MM.1S (cell line): ENCODE measurements around the gene BORCS8.

Source experiments
- EZH2 ChIP-seq: fragments of 300-600 bp; sonication (generic); optimal IDR thresholded peaks from 2 replicates; pipeline ENCODE3; 2017; ENCODE audit warnings: low read depth, mild to moderate bottlenecking, antibody characterized with exemption, low read length, mixed read lengths
- EZH2phosphoT487 ChIP-seq: fragments of 300-600 bp; sonication (generic); IDR thresholded peaks from 2 replicates; pipeline ENCODE4 v1.6.1; 2018; ENCODE audit warnings: antibody characterized with exemption, low read length
- TF ChIP-seq, protein P1 (sequence below): fragments of 300-600 bp; sonication (generic); IDR thresholded peaks from 2 replicates; pipeline ENCODE4 v1.5.1; 2016; ENCODE audit warnings: antibody characterized with exemption, low read length, mixed read lengths

DNA sequence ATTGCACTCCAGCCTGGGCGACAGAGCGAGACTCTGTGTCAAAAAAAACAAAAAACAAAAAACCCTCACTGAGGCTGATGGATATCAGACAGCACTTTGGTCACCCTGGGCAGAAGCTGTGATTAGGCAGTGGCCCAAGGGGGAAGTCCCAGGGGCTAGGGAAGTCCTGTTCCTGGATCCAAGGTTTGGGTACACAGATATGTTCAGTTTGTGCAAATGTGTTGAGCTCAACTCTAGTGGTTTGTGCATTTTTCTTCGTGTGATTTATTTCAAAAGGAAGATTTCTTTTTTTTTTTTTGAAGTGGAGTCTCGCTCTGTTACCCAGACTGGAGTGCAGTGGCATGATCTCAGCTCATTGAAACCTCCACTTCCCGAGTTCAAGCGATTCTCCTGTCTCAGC is 34.1 kb downstream of the BORCS8 start:
- TF ChIP-seq, protein P1, sequence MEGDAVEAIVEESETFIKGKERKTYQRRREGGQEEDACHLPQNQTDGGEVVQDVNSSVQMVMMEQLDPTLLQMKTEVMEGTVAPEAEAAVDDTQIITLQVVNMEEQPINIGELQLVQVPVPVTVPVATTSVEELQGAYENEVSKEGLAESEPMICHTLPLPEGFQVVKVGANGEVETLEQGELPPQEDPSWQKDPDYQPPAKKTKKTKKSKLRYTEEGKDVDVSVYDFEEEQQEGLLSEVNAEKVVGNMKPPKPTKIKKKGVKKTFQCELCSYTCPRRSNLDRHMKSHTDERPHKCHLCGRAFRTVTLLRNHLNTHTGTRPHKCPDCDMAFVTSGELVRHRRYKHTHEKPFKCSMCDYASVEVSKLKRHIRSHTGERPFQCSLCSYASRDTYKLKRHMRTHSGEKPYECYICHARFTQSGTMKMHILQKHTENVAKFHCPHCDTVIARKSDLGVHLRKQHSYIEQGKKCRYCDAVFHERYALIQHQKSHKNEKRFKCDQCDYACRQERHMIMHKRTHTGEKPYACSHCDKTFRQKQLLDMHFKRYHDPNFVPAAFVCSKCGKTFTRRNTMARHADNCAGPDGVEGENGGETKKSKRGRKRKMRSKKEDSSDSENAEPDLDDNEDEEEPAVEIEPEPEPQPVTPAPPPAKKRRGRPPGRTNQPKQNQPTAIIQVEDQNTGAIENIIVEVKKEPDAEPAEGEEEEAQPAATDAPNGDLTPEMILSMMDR = no peak
- TF ChIP-seq EZH2 (no peak), EZH2phosphoT487 (no peak)
